HL-60 (cell line): Measurements from ENCODE around the gene INSIG1.

Experiments used
- CTCF ChIP-seq: IDR thresholded peaks from one replicate; pipeline ENCODE4 v1.5.1; 2011; ENCODE audit warnings: low read length, control low read depth, inconsistent platforms; ENCODE audit not compliant: insufficient read depth
- GABPA ChIP-seq: IDR thresholded peaks from 2 replicates; pipeline ENCODE4 v1.6.1; 2012; ENCODE audit warnings: low read depth
- POLR2AphosphoS5 ChIP-seq: IDR thresholded peaks from 2 replicates; pipeline ENCODE4 v1.6.1; 2012; ENCODE audit warnings: low read depth
- REST ChIP-seq: IDR thresholded peaks from 2 replicates; pipeline ENCODE4 v1.6.1; 2012; ENCODE audit warnings: low read depth; ENCODE audit not compliant: insufficient replicate concordance
- SPI1 ChIP-seq: IDR thresholded peaks from 2 replicates; pipeline ENCODE4 v1.6.1; 2012; ENCODE audit warnings: low read depth, mild to moderate bottlenecking, borderline replicate concordance

DNA sequence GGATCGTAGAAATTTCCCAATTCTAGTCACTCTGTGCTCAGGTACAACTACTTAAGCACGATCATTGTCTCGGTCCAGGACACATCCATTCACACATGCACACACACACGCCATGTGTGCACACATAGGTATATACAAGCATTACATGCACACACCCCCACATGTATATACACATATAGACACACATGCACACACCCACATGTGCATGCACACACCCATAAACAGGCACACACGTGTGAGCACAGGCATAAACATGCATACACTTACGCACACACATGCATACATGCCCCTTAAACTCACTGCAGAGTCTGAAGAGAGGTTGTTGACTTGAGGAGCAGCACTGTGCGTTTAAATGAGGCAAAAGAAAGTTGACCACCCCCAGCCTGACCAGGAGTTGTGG lies 32.5 kb upstream of the INSIG1 start:
- TF ChIP-seq POLR2AphosphoS5 (no peak), CTCF (no peak), REST (no peak), GABPA (no peak), SPI1 (no peak)
